ENCODE measurements around the gene RNU6-1. TPM values are rescaled to one million over a fixed set of nuclear protein-coding genes. Genes with fewer than 3 reads are reported as not detected.

The RNU6-1 gene
- total and polyA plus RNA-seq, 8 donors = not detected

DNA sequence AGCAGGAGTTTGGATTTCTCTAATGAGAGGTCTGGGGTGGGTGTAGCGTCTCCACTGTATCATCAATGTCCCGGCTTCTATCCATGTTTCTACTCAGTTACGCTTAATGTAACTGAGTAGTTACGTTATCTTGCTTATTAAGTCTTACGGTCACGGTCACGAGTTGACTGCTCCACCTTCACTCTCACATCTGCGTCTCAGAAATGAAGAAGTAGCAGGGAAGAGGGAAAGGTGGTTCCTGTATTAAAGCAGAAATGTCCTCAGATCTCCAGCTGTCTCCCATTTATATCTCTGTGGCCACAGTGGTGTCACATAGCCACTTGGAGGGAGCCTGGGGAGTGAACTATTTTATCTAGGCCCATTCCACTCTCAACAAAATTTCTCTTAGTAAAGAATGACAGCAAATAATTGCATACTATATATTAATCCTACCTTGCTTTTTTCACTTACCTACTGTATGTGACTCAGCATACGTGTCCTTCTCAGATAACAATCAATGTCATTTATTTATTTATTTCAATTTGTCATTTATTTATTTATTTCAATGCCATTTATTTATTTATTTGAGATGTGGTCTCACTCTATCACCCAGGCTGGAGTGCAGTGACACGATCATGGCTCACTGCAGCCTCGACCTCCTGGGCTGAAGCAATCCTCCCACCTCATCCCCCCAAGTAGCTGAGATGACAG is 39.7 kb upstream of the RNU6-1 start:
- peaks cover 0 to 54% of the 10 kb centered on the region in 2 donors for H3K4me1 ChIP-seq
- intact Hi-C loops (cut with DNase I) = no loop called here
- TF ChIP-seq, protein P1, sequence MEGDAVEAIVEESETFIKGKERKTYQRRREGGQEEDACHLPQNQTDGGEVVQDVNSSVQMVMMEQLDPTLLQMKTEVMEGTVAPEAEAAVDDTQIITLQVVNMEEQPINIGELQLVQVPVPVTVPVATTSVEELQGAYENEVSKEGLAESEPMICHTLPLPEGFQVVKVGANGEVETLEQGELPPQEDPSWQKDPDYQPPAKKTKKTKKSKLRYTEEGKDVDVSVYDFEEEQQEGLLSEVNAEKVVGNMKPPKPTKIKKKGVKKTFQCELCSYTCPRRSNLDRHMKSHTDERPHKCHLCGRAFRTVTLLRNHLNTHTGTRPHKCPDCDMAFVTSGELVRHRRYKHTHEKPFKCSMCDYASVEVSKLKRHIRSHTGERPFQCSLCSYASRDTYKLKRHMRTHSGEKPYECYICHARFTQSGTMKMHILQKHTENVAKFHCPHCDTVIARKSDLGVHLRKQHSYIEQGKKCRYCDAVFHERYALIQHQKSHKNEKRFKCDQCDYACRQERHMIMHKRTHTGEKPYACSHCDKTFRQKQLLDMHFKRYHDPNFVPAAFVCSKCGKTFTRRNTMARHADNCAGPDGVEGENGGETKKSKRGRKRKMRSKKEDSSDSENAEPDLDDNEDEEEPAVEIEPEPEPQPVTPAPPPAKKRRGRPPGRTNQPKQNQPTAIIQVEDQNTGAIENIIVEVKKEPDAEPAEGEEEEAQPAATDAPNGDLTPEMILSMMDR (IDR thresholded peaks at IDR 0.05) = no peak
- DNase-seq = no peak
- no peak for ATAC-seq
- H3K27ac ChIP-seq = peak overlapping the region in 1 of 2 donors; percentile 64
- H3K27me3 ChIP-seq = no peaks in the 10 kb centered on the region
- H3K36me3 ChIP-seq = no peaks in the 10 kb centered on the region
- no peak overlapping the region for H3K4me3 ChIP-seq
- H3K9me3 ChIP-seq = no peaks in the 10 kb centered on the region

DNA sequence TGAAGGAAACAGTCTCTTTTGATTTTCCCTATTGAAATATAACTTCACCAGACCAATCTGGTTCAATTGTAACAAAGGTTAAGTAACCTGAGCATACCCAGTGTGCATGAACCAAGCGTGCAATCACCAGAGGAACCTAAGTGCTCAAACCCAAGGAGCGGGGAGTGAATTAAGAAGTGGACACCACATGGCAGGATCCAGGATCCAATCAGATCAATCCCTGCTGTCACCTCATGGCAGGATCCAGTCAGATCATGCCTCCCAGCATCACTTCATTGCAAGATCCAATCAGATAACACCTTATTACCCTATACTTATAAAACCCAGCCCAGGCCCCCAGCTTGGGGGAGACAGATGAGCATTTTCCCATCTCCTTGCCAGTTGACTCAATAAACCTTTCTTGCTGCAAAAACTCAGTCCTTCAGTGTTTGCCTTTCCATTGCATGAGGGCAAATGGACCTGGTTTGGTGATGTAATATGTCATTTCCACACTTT is 38.9 kb upstream of the RNU6-1 start:
- intact Hi-C loops (cut with DNase I) = no loop called here
- Histone ChIP-seq H3K27ac (no peak overlapping the region), H3K27me3 (no peaks in the 10 kb centered on the region), H3K9me3 (peaks cover 0 to under 1% of the 10 kb centered on the region in 2 donors), H3K4me3 (no peak overlapping the region), H3K4me1 (peaks cover 0 to 46% of the 10 kb centered on the region in 2 donors), H3K36me3 (no peaks in the 10 kb centered on the region)
- ATAC-seq = no peak
- no peak for DNase-seq
- TF ChIP-seq, protein P1 (IDR thresholded peaks at IDR 0.05) = no peak

DNA sequence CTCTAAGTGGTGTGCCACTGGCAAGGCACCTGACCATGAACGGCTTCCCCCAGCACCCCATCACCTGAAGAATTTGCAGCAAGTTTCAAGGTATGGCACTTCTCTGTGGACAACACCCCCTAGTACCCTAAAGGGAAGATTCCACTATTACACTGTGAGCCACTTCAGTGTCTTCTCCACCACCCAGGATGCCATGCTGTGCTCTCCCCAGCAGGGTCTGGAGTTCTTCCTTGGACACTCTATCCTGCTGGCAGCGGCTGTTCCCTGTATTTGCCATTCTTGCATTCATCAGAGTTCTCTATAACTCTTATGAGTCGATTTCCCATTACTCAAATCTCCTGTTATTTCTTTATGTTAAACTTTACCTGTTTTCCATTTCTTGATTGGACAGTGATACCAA is 33.9 kb upstream of the RNU6-1 start:
- Histone ChIP-seq H3K9me3 (peaks cover 0 to 12% of the 10 kb centered on the region in 2 donors), H3K4me1 (peaks cover 0 to under 1% of the 10 kb centered on the region in 2 donors), H3K4me3 (no peak overlapping the region), H3K27ac (no peak overlapping the region), H3K27me3 (no peaks in the 10 kb centered on the region), H3K36me3 (no peaks in the 10 kb centered on the region)
- TF ChIP-seq, protein P1 (IDR thresholded peaks at IDR 0.05) = no peak
- ATAC-seq (no peak), DNase-seq (no peak)
- intact Hi-C loops (cut with DNase I) = no loop called here

DNA sequence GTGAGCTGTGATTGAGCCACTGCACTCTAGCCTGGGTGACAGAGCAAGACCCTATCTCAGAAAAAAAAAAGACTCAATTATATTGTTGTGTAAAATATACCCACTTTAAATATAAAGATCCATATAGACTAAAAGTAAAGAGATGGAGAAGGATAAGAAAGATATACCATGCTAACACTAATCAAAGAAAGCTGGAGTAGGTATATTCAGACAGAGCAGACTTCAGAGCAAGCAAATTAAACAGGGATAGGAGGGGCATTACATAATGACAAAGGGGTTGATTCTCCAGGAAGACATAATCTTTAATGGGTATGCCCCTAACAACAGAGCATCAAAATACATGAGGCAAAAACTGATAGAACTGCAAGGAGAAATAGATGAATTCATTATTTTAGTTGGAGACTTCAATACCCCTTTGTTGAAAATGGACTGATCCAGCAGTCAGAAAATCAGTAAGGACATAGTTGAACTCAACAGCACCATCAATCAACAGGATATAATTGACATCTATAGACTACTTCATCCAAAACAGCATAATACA is 31.1 kb upstream of the RNU6-1 start:
- ATAC-seq = no peak
- no peaks in the 10 kb centered on the region for H3K27me3 ChIP-seq
- no peaks in the 10 kb centered on the region for H3K4me1 ChIP-seq
- H3K27ac ChIP-seq = no peak overlapping the region
- H3K36me3 ChIP-seq = no peaks in the 10 kb centered on the region
- H3K4me3 ChIP-seq = no peak overlapping the region
- no peak for DNase-seq
- TF ChIP-seq, protein P1 (IDR thresholded peaks at IDR 0.05) = no peak
- H3K9me3 ChIP-seq = peaks cover 0 to 12% of the 10 kb centered on the region in 2 donors
- intact Hi-C loops (cut with DNase I) = no loop called here

DNA sequence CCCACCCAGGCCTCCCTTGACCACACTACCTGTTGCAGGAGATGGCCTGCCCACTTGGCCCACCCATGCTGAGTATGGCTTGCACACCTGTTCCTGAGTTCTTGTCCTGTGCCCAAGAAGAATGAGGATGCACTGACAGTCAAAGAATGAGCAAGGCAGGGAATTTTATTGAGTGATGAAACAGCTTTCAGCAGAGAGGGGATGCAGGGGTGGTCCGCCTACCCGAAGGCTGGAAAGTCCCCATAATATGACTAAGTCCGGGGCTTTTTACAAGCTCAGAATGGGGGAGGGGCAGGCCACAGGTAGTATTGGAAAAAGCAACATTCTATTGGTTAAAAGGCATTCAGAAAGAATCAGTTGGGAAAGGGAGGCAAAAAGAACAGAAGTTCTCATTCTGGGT is 29.9 kb upstream of the RNU6-1 start:
- intact Hi-C loops (cut with DNase I) = loop anchor here in 1 of 2 donors (10.0 kb wide), 1 partner anchor 285 kb away; no protein-coding TSS in a partner anchor
- Histone ChIP-seq H3K36me3 (no peaks in the 10 kb centered on the region), H3K27me3 (no peaks in the 10 kb centered on the region), H3K4me3 (no peak overlapping the region), H3K27ac (no peak overlapping the region), H3K9me3 (peaks cover 0 to 12% of the 10 kb centered on the region in 2 donors), H3K4me1 (no peaks in the 10 kb centered on the region)
- DNase-seq = no peak
- TF ChIP-seq, protein P1 (IDR thresholded peaks at IDR 0.05) = no peak
- ATAC-seq = no peak

All from left lung (tissue), 10 donors.